HG02973 (cell line): ENCODE results near the gene SPATA16.

Source experiments
- ATAC-seq: cut with Tn5 transposase; IDR thresholded peaks from one replicate; pipeline ENCODE4 v1.9.1; 2021; ENCODE audit warnings: moderate library complexity; ENCODE audit not compliant: unreplicated experiment

SPATA16 gene

GRCh38 chr3:172840913-172841312 lies 300.1 kb downstream of the SPATA16 start:
- no peak for ATAC-seq

GRCh38 chr3:172840463-172840862 lies 300.6 kb downstream of the SPATA16 start:
- ATAC-seq = no peak

GRCh38 chr3:172839679-172840078 lies 301.4 kb downstream of the SPATA16 start:
- no peak for ATAC-seq
